HG02885 (cell line): ENCODE measurements around the gene RP9.

Experiments
- ATAC-seq: cut with Tn5 transposase; IDR thresholded peaks from one replicate; pipeline ENCODE4 v1.9.1; 2021; ENCODE audit warnings: mild to moderate bottlenecking; ENCODE audit not compliant: unreplicated experiment, poor library complexity

The RP9 gene, protein sequence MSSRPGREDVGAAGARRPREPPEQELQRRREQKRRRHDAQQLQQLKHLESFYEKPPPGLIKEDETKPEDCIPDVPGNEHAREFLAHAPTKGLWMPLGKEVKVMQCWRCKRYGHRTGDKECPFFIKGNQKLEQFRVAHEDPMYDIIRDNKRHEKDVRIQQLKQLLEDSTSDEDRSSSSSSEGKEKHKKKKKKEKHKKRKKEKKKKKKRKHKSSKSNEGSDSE

DNA sequence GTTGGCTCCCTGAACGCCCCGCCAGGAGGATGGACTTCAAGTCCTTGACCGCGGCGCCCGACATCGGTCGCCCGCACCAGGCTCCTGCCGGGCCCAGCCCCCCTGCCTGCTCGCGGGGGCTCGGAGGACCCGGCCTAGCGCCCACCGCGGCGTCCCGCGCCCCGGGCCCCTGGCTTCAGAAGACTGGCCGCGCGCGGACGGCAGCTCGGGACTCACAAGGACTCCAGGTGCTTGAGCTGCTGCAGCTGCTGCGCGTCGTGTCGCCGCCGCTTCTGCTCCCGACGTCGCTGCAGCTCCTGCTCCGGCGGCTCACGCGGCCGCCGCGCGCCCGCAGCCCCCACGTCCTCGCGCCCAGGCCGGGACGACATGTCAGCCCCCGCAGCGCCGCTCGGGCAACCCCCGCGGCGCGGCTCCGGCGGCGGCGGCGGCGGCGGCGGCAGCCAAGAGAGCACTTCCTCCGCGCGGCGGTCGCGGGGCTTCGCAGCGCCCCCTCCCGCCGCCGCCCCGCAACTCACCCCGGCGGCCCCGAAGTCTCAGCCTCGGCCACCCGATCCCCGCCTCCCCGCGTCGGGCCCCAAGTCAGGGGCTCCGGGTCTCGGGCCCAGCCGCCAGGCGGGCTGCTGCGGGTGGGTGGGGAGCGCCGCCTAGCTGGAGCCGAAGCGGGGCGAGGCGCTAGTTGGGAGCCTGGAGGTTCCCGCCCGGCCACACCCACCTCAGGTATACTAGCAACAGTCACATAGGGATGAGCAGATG is at the start of gene RP9:
RP9 (minus strand) TSS at position 400 of the 753 bp plus-strand sequence; CDS start at position 368, 32 bp downstream.
- ATAC-seq, result peak; percentile 89

DNA sequence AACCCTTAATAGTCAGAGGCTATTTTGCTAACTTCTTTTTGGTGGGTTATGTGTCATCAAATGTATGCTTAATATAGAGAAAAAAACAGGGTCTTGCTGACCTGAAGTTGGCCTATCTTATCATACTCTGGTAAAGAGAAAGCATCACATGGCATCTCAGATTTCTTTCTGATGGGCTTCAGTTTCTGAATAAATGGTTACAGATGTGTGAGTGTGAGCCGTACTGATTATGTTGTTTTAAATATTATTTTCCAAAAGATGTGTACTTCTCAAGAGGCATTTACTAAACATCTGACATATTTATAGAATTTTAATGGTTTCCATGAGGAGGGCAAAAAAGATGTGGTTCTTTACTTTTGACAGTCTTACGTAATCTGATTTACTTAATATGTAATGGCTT is 48.6 kb upstream of the RP9 start:
- ATAC-seq, result no peak

DNA sequence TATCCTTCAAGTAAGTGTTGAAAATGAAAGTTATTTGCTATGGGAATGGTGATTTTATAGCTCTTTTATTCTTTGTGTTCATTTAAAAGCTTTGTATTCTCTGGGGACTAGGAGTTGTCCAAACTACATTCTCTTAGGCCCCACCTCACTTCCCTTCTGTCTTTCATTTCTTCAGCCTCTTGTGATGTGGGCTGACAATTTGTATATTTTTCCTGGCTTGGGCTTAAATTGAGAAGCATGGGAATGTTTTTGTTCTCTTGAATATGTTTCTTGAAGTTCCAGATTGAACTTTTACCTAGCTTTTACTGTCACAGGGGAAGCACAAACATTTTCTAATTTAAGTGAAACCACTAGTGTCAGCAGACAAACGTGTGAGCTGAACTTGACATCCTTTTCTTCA is 48.1 kb upstream of the RP9 start:
- no peak for ATAC-seq

DNA sequence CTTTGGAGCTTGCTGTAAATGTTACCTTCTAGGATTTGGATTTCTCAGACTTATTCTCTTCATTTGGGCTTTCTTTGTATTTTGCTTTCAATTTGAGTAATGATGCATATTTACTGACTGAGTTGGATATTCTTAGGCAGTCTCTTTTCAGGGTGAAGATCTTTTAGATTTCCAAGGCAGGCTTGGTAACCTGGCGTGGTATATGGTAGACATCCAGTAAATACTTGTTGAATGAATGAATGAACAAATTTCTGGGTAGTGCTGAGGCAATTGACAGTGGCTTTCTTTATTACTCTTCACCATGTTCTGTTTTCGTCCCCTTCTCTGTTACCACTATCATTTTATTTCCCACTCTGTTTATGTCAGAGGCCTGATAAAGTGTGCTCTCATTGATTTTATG is 47.2 kb upstream of the RP9 start:
- ATAC-seq, result no peak

DNA sequence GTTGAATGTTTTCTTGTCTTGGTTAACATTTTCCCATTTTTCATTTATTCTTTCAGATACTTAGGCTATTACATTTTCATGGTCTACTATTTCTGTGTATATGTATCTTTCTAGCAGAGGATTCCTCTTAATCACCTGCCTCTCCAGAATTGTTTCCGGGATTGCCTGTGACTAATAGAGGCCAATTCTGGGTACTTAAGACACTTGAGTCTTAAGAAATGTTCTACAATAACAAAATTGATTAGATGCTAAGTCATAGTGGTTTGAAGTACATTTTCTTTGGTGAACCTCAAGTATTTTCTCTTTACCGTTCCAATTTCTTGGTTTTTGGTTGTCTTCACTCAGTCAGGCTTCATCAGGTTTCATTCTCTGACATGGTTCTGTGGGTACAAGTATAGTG is 46.6 kb upstream of the RP9 start:
- no peak for ATAC-seq

DNA sequence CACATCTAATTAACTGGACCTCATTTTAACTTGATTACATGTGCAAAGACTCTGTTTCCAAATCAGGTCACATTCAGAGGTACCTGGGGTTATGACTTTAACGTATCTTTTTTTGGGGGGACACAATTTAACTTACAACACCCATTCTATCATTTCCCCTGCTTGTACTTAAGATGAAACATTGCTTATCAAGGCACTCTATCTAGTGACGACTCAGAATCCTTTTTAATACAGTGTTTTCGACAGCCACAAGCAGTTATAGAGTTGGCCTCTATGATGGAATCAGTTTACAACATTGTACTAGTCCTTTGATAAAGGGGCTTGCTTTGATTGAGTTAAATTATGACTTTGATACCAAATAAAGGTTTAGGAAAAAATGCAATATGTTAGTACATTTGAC is 42.9 kb upstream of the RP9 start:
- ATAC-seq, result no peak

DNA sequence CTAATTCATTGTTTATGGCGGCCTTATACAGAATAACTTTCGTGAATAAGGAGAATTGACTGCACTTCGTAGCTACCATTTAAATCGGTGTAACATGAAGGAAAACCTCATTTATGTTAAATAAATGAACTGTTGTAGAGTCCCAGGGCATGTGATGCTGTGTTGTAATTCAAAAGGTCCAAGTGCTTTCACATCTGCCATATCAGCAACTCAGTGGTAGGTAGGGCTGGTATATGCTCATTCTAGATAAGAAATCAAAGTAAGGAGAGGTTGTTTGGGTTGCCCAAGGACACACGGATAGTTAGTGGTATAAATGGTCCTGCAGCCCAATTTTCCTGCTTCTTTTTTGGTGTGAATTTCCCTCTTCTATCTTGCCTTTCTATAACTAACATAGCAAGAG is 36.0 kb upstream of the RP9 start:
- ATAC-seq, result no peak

DNA sequence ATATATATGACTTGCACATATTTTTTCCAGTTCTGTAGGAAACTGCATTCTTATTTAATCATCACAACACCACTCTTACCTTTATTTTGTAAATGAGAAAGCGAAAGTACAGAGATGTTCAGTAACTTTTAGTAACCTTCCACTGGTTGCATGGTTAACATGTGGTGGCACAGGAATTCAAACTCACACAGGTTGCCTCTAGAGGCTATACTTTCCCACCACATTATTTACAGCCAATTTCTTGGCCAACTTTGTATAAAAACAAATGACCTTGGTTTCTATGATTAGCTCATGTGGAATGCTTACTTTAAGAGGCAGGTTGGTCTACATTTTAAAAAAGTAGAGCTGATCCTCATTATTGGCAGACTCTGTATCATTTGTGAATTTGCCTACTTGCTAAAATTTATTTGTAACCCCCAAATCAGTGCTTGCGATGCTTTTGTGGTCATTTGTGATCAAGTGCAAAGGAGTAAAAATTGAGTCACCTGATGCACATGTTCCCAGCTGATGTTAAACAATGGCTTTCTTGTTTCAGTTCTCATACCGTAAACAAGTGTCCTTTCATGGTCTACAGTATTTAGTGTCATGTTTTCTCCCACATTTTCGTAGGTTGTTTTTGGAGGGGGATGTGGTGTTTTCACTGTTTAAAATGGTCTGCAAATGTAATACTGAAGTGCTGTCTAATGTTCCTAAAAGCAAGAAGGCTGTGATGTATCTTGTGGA is 35.0 kb upstream of the RP9 start:
- no peak for ATAC-seq

DNA sequence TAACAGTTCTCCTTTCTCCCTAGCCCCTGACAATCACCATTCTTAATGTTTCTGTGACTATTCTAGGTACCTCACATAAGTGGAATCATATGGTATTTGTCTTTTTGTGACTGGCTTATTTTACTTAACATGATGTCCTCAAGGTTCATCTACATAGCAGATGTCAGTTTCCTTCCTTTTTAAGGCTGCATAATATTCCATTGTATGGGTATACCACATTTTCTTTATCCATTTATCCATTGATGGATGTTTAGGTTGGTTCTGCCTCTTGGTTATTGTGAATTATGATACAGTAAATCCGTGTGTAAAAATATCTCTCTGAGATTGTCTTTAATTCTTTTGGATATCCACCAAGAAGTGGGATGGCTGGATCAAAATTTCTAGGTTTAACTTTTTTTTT is 33.4 kb upstream of the RP9 start:
- no peak for ATAC-seq

DNA sequence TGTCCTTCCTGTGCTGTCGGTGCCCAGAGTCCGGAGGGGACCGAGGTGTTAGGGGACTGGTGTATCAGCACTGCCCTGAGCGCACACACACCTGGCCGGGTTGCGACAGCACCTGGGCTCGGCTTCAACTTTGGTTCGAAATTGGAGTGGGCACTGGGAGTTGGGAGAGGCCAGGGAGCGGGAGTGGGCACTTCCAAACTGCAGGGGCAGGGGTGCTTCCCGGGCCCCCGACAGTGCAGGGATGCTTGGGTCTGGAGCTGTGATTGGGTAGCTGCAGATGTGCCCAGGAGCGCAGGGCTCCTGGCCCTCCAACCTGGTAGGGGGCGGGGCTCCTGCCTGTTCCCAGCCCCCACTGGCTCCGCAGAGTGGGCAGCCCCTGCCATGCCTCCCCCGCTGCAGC is 27.9 kb upstream of the RP9 start:
- no peak for ATAC-seq

DNA sequence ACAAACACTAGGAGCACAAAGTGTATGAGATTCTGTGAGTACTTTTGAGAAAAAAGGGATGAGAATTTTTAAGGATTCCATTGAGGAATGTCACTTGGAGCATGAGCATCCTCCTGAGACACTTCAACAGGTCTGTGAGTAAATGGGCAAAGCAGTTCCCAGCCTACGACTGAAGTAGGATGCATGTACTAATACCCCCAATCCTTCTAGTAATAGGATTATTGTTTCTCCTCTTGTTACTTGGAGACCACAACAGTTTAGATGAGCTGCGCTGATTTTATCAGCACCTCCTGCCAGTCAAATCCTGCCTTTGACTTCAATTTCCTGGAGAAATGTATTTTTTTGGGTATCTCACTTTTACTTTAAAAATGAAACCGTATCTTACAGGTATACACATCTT is 21.0 kb upstream of the RP9 start:
- ATAC-seq, result no peak

DNA sequence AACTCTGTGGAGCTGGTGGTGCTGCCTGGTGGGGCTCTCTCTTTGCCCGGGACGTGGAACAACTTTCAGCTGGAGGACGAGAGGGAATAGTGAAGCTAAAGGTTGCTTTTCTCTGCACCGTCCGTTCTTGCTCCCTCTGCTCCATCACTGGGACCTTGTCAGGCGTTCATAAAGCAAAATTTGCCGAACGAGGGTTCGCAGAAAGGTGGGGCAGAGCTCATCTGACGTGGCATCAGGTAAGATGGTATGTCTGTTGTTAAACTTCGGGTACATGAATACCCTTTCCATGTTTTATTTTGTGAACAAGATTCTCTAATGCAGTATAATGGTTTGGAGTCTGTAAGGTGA is 20.6 kb upstream of the RP9 start:
- no peak for ATAC-seq

DNA sequence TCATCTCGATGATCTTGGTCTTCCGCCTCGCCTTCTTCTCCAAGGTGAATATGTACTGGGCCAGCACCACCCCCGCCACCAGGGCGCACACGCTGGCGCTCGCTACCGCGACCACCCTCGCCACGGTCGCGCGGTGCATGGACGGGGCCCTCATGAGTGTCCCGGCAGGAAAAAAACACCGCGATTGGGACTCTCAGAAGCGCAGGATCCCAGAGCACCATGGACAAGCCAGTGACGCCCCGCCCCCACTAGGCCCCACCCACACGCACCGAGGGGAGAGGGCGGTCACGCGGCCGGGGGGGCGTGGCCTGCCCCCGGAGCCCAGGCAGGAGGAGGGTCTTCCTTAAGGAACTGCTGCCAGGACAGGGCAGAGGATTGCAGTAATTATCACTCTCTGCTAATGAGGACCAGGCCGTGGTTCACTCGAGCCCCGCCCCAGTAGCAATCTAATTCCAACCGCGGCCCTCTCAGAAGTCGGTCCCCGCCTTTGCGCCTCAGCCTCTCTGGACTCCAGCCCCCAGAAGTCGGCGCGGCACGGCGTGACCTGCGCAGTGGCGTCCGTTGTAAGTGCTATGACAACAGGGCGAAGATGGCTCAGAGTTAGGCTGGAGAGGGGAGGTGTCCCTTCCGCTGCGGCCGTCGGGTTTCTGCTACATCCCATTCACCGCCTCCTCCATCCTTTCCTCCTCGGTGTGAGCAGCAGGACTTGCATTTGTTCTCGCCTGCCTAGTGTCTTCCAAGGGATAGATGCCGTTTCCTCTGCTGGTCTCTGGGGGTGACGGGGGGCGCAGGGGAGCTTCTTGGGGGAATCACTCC is 20.0 kb upstream of the RP9 start, which contains the start of gene BBS9:
BBS9 (plus strand) TSS at position 575 of the 816 bp plus-strand sequence. CDS start 16,689 bp downstream, outside the sequence.
- ATAC-seq, result peak; percentile 100

DNA sequence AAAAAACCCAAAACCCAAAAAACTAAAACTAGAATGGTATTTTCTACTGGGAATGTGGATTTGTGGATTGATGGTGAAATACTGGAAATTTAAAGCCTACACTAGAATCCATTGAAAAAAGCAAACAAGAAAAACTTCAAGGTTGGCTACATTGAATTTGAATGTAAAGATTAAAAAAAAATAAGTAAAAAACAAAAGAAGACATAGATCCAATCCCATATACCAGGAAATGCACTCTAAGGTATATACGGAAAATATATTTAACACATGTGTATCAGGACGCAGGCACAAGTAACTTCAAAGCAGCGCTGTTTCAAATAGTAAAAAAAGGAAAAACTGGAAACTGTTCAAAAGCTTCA is 19.4 kb upstream of the RP9 start:
- ATAC-seq, result no peak

DNA sequence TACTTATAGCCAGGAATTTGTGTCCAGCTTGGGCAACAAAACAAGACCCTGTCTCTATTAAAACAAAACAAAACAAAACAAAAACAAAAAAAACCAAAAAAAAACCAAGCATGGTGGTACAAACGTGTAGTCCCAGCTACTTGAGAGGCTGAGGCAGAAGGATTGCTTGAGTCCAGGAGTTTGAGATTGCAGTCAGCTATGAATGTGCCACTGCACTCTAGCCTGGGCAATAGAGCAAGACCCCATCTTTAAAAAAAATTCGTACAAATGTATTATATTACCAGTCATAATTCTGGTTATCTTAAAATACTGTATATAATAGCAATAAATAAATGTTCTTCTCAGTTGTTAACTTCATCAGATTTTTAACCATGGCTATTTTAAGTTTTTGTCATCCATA is 17.9 kb upstream of the RP9 start:
- no peak for ATAC-seq

DNA sequence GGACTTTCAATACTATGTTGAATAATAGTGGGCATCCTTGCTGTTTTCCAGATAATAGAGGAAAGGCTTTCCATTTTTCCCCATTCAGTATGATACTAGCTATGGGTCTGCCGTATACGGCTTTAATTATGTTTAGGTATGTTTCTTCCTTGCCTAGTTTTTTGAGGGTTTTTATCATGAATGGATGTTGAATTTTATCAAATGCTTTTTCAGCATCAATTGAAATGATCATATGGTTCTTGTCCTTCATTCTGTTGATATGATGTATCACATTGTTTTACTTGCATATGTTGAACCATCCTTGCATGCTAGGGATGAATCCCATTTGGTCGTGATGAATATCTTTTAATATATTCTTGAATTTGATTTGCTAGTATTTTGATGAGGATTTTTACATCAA is 9.2 kb upstream of the RP9 start:
- no peak for ATAC-seq

DNA sequence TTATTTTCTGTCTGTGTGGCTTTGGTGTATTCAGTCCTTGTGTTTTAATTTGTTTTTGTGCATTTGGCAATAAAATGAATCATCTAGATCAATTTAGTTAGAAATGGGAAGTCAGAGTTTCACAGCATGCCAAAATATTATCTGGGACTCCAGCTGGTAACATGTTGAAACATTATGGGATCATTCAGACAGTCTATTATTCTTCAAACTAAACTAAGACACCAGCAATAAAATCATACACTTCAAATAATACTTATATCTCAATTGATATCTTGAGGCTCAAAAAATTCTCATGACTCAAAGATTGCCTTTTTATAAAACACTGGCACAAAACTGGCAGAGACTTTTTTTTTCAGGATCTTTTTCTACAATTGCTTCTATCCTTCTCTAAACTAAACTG is 5.8 kb upstream of the RP9 start:
- no peak for ATAC-seq

DNA sequence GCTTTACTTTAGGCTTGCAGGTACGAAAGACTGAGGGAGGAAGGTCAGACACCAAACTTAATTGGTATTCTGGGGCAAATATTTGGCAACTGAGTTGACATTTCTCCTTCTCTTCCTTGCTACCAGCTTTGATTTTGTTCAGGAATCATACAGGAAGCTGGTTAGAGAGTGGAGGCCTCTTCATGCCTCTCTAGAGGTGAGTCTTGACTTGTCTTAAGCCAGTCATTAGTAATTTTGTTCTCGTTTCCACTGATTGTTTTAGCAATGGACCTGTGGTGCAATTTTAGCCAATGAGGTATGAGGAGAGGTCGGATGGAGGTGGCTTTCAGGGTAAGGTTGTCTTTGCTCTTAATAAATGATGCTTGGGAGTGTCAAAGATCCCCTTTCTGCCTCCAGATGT is 2.4 kb upstream of the RP9 start:
- ATAC-seq, result no peak

DNA sequence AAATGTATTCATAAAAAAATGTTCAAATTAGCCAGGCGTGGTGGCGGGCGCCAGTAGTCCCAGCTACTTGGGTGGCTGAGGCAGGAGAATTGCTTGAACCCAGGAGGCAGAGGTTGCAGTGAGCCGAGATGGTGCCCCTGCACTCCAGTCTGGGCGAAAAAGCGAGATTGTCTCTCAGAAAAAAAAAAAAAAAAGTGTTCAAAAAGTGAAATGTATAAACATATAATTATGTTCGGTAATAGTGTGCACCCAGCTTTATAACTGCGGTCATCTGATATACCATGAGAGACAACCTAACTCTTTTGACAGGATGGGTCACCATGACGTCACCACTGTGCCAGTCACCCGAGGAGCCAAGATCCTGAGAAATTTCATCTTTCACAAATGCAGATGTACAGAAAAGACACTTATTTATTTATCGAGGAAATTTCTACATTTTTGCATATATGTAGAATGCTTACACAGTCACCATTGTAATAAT is 594 bp upstream of the RP9 start:
- no peak for ATAC-seq

DNA sequence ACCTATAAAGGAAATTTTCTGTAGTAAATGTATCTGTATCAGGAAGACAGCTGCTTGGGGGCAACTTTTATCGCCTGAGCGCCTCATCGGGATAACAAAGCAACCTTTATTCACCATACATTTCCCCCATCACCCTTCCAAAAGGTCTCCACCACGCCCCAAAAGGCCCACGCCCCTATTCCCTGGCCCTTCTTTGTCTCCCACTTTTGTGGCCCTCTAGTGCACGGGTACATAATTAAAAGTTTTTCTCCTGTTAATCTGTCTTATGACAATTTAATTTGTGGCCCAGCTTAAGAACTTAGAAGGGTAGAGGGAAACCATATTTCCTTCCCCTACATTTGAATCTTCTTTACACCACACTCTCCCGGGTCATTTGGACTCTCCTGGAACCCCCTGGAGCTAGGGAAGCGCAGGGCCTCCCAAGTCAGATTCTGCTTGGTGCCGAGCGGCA is 625 bp downstream of the RP9 start:
- peak; percentile 10 for ATAC-seq
